Fibroblast of gingiva (primary cell): ENCODE results near the gene SCRN2.

ENCODE experiments used
- DNase-seq: peaks from one replicate; pipeline ENCODE4 v3.0.0-alpha.2; 2011; ENCODE audit warnings: low read depth

The SCRN2 gene

GRCh38 chr17:47872019-47872650 is 31.1 kb upstream of the SCRN2 start:
- no peak for DNase-seq

DNA sequence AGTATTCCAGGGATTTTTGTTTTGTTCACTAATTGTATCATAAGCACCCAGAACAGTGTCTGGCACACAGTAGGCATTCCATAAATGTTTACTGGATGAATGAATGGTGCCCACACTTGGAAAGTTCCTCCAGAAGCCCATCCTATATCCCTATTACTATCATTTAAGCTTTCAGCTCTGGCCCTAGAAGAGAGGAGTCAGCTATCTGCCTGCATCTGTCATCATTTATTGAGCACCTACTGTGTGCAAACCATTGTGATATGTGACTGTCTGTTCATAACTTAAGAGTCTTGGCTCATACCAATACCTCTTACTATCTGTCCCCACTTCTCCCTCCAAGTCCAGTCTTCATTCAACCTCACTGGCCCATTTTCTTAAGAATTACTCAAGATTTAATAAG is 30.0 kb upstream of the SCRN2 start:
- no peak for DNase-seq

GRCh38 chr17:47870056-47870455 is 29.0 kb upstream of the SCRN2 start:
- no peak for DNase-seq

DNA sequence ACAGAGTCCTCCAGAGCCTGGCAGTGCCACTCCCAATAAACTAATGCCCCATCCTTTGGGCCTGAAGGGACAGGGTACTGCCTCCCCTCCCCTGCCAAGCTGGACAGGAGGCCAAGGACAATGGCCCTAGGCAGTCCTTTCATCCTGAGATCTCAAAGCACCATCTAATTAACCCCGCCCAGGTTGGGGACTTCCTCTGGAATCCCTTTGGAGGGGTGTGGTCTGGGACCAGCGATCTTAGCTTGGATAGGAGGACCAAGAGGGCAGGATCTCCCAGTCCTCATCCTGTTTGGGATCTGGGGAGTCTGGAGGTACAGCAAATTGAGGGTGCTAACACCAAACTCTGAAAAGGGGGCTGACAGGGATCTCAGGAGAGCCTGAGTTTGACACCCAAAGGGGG is 28.0 kb upstream of the SCRN2 start:
- no peak for DNase-seq

DNA sequence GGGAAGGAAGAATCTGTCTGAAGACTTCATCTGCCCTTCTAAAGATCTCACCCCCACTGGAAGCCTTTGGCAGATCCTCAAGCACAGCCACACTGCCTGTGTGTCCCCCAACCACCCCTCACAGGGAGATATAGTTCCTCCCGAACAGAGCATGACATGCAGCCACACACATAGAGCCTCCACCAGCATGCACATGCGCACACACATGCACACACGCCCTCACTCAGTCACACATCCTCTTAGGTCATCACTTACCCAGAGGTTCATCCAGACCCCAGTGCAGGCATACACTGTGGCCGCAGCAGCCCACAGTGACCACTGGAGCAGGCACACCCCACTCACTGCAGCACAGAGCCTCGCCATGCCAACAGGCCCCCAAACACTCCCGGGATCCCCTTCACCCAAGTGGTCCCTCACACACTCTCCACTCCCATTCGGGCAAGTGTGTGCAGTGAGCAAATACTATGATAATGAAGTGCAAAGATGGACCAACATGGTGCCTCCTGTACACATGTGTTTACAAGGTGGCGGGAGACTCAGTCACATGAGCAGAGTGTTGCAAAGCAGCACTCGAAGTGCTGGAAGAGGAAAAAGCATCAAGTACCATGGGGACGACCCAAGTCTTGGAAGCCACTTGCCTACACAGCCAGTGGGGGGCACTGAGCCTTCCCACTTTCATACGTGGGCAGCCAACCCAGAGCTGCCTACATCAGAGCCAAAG is 26.9 kb upstream of the SCRN2 start:
- DNase-seq, result no peak

GRCh38 chr17:47866941-47867340 is 25.9 kb upstream of the SCRN2 start:
- DNase-seq, result no peak

GRCh38 chr17:47864791-47865216 is 23.7 kb upstream of the SCRN2 start:
- no peak for DNase-seq

- peak; percentile 69 for DNase-seq
Observed at GRCh38 chr17:47862621-47863440, 21.8 kb upstream of the SCRN2 start.

DNA sequence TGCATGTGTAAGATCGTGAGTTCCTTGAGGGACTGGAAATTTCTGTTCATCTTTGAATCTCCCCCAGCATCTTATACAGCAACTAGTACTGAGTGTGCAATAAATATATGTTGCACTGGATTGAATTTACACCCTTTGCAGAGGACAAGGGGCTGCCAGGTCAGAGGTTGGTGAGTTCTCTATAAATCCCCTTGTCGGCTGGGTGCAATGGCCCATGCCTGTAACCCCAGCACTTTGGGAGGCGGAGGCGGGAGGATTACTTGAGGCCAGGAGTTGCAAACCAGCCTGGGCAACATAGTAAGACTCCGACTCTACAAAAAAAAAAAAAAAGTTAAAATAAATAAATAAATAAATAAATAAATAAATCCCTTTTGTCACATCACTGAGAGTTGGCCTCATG is 19.3 kb upstream of the SCRN2 start:
- no peak for DNase-seq

DNA sequence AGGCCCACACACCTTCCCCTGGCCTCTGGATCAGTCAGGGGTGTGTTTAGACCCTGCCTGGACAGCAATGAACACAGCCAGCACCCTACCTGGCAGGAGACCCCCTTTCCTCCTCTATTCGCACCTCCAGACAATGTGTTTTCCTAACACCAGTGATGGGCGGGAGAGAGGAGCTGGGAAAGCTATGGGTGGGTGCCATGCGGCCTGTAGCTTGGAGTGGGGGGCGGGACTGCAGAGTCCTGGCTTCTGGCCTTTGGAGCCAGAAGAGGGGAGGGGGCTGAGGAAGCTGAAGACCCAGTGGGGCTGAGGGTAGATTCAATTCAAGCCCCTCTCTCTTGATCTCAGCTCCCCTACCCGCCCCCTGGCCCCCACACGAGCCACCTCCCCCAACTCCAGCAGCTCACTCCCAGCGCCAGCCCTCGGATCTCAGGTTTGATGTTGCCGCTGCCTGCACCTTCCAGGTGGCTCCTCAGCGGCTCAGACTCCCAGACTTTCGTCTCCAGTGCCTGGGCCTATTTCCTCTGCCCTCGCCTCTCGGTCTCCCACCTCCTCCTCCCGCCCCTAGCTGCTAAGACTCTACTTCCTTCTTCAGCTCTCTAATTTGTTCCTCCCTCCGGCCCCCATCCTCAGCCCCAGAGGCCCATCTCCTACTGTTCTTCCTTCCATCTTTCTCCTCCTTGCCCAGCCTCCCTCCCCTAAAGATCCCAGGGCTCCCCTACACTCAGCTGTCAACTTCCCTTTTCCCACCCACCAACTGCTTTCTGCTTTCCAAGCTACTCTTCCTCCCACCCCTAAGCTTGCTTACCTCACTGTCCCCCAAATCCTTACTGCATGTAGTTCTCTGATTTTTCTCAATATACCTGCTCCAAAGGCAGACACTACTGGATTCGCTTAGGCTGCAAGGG is 16.7 kb upstream of the SCRN2 start:
- no peak for DNase-seq

GRCh38 chr17:47856830-47857229 is 15.8 kb upstream of the SCRN2 start:
- no peak for DNase-seq

DNA sequence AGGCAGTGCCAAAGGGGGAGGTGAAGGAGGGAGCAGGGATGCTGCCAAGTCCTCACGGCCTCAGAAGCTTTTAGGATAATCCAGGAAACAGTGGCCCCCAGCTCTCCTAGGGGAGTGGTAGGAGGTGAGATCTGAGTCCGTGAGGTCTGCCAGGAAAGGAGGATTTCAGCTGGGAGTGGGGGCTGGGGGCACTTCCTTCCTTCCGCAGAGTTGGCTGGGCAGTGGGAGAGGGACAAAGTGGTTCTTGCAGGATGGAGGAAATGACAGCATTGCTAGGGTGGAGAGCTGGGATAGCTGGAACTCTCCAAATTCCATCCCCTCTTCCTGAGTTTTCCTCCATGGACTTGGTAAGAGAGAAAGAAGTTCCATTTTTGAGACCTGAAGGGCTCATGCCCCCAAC is 14.7 kb upstream of the SCRN2 start:
- DNase-seq, result no peak

DNA sequence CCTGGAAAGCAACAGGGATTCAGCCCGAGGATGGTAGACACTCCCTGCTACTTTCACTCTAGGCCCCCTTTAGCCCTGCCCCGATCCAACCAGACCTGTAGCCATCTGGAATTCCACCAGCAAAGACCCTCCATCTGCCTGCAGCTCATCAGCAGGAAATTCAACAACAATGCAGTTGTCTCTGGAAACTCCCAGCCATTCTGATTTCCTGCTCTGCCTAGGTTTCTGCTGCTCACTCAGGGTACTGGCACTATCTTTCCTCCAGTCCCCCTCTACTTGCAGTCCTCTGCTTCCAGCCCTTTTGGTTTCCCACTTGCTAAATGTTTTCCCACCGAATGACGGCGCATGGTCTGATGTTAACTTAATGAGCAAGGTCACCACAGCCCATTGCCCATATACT is 12.5 kb upstream of the SCRN2 start:
- no peak for DNase-seq

DNA sequence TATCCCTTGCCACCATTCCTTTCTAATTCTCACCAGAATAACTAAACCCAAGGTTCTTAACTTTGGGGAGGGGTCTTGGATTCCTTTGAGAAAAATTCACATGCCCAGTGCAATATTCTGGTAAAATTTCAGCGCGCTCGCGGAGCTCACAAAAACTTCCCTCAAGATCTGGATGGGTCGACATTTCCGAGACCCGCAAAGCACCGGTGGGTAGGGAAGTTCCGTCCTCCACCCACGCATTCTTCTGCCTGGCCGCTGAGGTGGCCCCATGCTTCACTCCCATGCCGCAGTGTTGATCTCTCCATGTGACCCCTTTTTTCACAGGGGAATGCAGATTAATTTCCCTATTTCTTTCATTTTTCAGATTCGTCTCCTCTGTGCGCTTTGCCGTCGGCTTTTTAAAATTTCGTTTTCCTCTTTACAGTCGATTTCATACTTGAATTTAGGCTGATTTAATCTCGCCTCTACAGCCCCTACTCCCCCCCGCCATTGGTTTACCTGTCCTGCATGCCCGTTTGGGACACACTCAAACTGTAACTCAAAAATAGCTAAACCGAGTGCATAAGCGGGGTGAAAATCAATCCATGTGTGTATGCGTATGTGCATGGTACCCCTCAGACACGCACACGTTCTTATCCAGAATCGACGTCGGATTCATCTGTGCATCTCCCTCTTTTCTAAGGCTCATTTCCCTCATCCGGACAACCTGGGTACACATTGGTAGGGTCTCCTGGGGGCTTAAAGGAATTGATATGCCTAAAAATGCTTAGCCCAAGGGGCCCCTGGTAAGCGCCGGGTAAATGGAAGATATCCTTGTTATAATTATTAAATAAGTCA is 11.3 kb upstream of the SCRN2 start:
- DNase-seq, result no peak

DNA sequence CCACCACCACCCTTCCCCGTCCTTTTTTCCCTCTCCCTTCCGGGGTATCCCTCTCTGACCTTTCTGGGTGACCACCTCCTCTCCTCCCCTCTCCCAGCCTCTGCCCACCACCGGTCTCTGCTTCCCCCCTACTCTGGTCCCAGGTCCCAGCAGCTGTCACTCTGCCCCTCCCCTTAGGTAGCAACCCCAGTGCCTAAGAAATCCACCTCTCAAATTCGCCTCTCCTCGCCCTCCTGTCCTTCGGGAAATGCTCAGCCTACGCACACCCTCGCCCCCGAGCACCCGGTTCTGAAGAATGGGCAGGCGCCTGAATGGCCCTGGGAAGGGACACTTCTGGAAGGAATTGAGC is 10.7 kb upstream of the SCRN2 start:
- no peak for DNase-seq

DNA sequence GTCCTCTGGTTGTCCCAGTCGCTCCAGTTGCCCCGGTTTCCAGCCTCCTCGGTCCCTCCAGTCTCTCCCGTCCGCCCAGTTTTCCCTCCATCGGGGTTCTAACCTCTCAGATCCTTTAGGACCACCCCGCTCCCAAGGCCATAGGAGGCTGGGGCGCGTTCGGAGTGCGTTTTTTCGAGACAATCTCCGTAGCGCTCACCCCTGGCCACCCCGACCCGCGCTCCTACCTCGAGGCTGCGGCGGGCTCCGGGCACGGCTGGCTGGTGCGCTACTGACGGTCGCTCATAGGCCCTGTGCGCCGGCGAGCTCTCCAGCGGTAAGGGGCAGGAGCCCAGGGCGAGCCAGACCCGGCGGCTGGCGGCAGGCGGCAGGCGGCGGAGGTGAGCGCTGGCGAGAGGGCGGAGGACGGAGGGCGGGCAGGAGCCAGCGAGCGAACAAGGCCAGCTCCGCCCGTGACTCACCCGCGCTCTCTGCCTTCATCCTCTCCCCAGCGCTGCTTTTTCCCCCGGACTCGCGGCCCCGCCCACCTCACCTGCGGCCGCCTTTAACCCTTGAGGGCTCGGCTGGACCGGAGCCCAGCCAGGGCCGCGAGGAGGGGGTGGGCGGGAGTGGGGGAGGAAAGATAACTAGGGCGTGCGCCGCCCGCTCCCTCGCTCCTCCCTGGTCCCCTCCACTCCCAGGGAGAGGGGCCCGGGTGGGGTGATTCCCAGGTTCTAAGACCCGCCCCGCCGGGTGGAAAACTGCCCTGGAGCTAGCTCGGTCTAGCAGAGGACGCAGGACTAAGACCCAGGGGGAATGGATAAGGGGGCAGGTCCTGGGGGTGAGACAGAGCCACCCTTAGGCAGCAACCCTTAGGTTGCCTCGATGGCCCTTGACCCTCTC is 9.9 kb upstream of the SCRN2 start, which contains the start of gene SP6:
SP6 (minus strand) TSS at position 472 of the 882 bp plus-strand sequence. CDS start 2,734 bp downstream, outside the sequence.
- DNase-seq, result peak; percentile 16

DNA sequence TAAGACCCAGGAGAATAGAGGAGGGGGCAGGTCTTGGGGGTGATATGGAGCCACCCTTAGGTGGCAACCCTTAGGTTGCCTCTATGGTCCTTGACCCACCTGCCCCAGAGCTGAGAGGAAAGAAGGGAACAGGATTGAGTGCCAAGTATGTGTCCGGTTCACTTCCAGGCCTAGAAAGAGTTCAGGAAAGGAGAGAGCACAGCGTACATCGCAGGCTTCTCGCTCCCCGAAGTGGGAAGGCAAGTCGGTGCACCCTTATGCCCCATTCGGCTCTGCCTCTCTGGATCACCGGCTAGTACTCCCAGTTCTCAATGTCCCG is 9.3 kb upstream of the SCRN2 start:
- DNase-seq, result no peak

GRCh38 chr17:47848198-47848513 is 7.1 kb upstream of the SCRN2 start:
- DNase-seq, result no peak

DNA sequence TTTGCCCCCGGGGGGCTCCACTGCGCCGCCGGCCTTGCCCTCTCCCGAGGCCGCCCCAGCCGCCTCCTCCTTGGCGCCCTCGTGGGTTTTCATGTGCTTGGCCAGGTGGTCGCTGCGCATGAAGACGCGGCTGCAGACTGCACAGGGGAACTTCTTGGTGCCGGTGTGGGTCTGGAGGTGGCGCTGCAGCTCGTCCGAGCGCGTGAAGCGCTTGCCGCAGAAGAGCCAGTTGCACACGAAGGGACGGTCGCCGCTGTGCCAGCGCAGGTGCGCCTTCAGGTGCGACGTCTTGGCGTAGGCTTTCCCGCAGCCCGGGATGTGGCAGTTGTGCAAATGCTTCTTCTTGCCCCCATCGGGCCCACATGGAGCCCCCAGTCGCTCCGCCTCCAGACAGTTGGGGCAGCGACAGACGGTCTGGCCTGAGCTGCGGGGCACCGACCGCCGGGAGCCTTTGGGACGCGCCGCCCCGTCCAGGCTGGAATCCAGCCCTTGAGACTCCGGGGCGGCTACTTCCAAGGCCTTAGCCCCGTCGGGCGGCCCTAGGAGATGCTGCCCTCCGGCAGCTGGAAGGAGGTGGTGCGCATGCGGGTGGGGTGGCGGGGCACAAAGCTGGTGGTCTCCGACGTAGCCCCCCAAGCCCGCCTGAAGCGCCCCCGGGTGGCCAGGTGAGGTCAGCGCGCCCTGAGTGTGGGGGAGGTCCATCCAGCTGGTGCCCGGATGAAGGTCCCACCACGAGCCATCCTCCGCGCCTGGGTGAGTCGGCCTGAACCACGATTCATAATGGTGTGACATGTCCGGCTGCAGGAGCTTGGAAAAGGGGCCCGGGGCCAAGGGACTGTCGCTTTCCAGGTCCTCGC is 6.5 kb upstream of the SCRN2 start:
- DNase-seq, result no peak
